WTC11 (cell line): ENCODE results near the gene KIFC3. TPM values are rescaled to one million over a fixed set of nuclear protein-coding genes. Genes with fewer than 3 reads are reported as not detected.

Source experiments
- ATAC-seq: fragments of 200-7000 bp; cut with Tn5 transposase; 2 replicates; pipeline ENCODE4 v1.10.0; 2021; ENCODE audit warnings: mild to moderate bottlenecking, moderate library complexity
- CTCF ChIA-PET: fragments of 300-600 bp; sonication (Branson Sonifier 250); formaldehyde crosslinking; loops from one replicate; lab custom pipeline; 2021; ENCODE audit warnings: antibody characterized with exemption; lab: Charles Lee
- POLR2A ChIA-PET: fragments of 350-600 bp; sonication (Branson Sonifier 250); formaldehyde crosslinking; loops from one replicate; lab custom pipeline; 2021; ENCODE audit warnings: antibody characterized with exemption; lab: Charles Lee
- DNase-seq: peaks from one replicate; pipeline ENCODE4 v3.0.0; 2021; ENCODE audit warnings: low spot score
- H3K27ac Mint-ChIP-seq: 2 replicates; pipeline ENCODE4 v1.8.0; 2021; ENCODE audit warnings: mixed read lengths
- H3K27me3 Mint-ChIP-seq: 2 replicates; pipeline ENCODE4 v1.8.0; 2021; ENCODE audit warnings: low read depth, mild to moderate bottlenecking, moderate library complexity, mixed read lengths
- H3K36me3 Mint-ChIP-seq: 2 replicates; pipeline ENCODE4 v1.8.0; 2021; ENCODE audit warnings: mixed read lengths
- H3K4me1 Mint-ChIP-seq: 2 replicates; pipeline ENCODE4 v1.8.0; 2022; ENCODE audit warnings: mixed read lengths
- H3K4me3 Mint-ChIP-seq: 2 replicates; pipeline ENCODE4 v1.8.0; 2021; ENCODE audit warnings: mild to moderate bottlenecking, moderate library complexity, mixed read lengths
- H3K9me3 Mint-ChIP-seq: 2 replicates; pipeline ENCODE4 v1.8.0; 2021; ENCODE audit warnings: mixed read lengths
- EMX1 ChIP-seq: fragments of 250-450 bp; sonication (Bioruptor Pico); IDR thresholded peaks from 2 replicates; pipeline ENCODE4 v1.8.0; 2021; ENCODE audit warnings: mild to moderate bottlenecking
- GABPB1 ChIP-seq: sonication (generic); formaldehyde crosslinking; IDR thresholded peaks from 2 replicates; pipeline ENCODE4 v1.8.1; 2023; ENCODE audit warnings: mild to moderate bottlenecking, missing genetic modification reagents
- GTF2I ChIP-seq: fragments of 250-450 bp; sonication (Bioruptor Pico); conservative IDR thresholded peaks from 2 replicates; pipeline ENCODE4 v1.4.0; 2021; ENCODE audit warnings: mild to moderate bottlenecking
- IRF2 ChIP-seq: sonication (generic); formaldehyde crosslinking; IDR thresholded peaks from 2 replicates; pipeline ENCODE4 v1.8.0; 2022; ENCODE audit warnings: low read depth, missing genetic modification reagents, borderline replicate concordance
- JUN ChIP-seq: sonication (generic); formaldehyde crosslinking; IDR thresholded peaks from 2 replicates; pipeline ENCODE4 v1.8.0; 2023; ENCODE audit warnings: mild to moderate bottlenecking, missing genetic modification reagents
- MYBL2 ChIP-seq: sonication (generic); formaldehyde crosslinking; IDR thresholded peaks from 2 replicates; pipeline ENCODE4 v1.8.1; 2023; ENCODE audit warnings: mild to moderate bottlenecking, moderate library complexity, missing genetic modification reagents
- NFE2L1 ChIP-seq: sonication (generic); formaldehyde crosslinking; IDR thresholded peaks from 2 replicates; pipeline ENCODE4 v1.8.1; 2023; ENCODE audit warnings: missing genetic modification reagents
- PRRX2 ChIP-seq: fragments of 250-450 bp; sonication (Bioruptor Pico); IDR thresholded peaks from 2 replicates; pipeline ENCODE4 v1.8.0; 2021; ENCODE audit warnings: mild to moderate bottlenecking
- TP53 ChIP-seq: sonication (generic); formaldehyde crosslinking; IDR thresholded peaks from 2 replicates; pipeline ENCODE4 v1.8.1; 2023; ENCODE audit warnings: mild to moderate bottlenecking, missing genetic modification reagents
- ZNF263 ChIP-seq: sonication (generic); formaldehyde crosslinking; IDR thresholded peaks from 2 replicates; pipeline ENCODE4 v1.8.1; 2022; ENCODE audit warnings: low read depth, mild to moderate bottlenecking, moderate library complexity, missing genetic modification reagents
- ZNF396 ChIP-seq: fragments of 250-450 bp; sonication (Bioruptor Pico); IDR thresholded peaks from 2 replicates; pipeline ENCODE4 v1.8.0; 2021; ENCODE audit warnings: mild to moderate bottlenecking, moderate library complexity, borderline replicate concordance
- ZNF416 ChIP-seq: fragments of 250-450 bp; sonication (Bioruptor Pico); IDR thresholded peaks from 2 replicates; pipeline ENCODE4 v1.9.0; 2021; ENCODE audit warnings: mild to moderate bottlenecking, inconsistent platforms
- ZNF423 ChIP-seq: fragments of 250-450 bp; sonication (Bioruptor Pico); IDR thresholded peaks from 2 replicates; pipeline ENCODE4 v2.1.2; 2022; ENCODE audit warnings: mild to moderate bottlenecking, moderate library complexity
- total RNA-seq: library from RNA; stranded (reverse); gene quantifications from 3 replicates; pipeline ENCODE4 v1.2.3, GENCODE V29; 2021
- TF ChIP-seq, protein P1 (sequence below): sonication (generic); formaldehyde crosslinking; IDR thresholded peaks from 2 replicates; pipeline ENCODE4 v1.8.1; 2022; ENCODE audit warnings: mild to moderate bottlenecking, missing genetic modification reagents, moderate library complexity, borderline replicate concordance
- TF ChIP-seq, protein P2 (sequence below): sonication (generic); formaldehyde crosslinking; IDR thresholded peaks from 2 replicates; pipeline ENCODE4 v1.8.0; 2022; ENCODE audit warnings: mild to moderate bottlenecking, missing genetic modification reagents
- TF ChIP-seq, protein P3 (sequence below): fragments of 250-450 bp; sonication (Bioruptor Pico); IDR thresholded peaks from 2 replicates; pipeline ENCODE4 v1.9.0; 2021; ENCODE audit warnings: moderate library complexity, mild to moderate bottlenecking, inconsistent platforms, borderline replicate concordance
- TF ChIP-seq, protein P4 (sequence below): sonication (generic); formaldehyde crosslinking; IDR thresholded peaks from 2 replicates; pipeline ENCODE4 v1.8.0; 2023; ENCODE audit warnings: missing genetic modification reagents, mild to moderate bottlenecking, borderline replicate concordance
- TF ChIP-seq, protein P5 (sequence below): sonication (generic); formaldehyde crosslinking; IDR thresholded peaks from 2 replicates; pipeline ENCODE4 v1.8.1; 2023; ENCODE audit warnings: mild to moderate bottlenecking, missing genetic modification reagents
- TF ChIP-seq, protein P6 (sequence below): sonication (generic); formaldehyde crosslinking; IDR thresholded peaks from 2 replicates; pipeline ENCODE4 v1.8.1; 2022; ENCODE audit warnings: low read depth, missing genetic modification reagents, borderline replicate concordance
- TF ChIP-seq, protein P7 (sequence below): sonication (generic); formaldehyde crosslinking; IDR thresholded peaks from 2 replicates; pipeline ENCODE4 v1.8.1; 2023; ENCODE audit warnings: mild to moderate bottlenecking, moderate library complexity, missing genetic modification reagents

The KIFC3 gene
- total RNA-seq, 1 experiment from 2014 or later: 11.6 TPM

DNA sequence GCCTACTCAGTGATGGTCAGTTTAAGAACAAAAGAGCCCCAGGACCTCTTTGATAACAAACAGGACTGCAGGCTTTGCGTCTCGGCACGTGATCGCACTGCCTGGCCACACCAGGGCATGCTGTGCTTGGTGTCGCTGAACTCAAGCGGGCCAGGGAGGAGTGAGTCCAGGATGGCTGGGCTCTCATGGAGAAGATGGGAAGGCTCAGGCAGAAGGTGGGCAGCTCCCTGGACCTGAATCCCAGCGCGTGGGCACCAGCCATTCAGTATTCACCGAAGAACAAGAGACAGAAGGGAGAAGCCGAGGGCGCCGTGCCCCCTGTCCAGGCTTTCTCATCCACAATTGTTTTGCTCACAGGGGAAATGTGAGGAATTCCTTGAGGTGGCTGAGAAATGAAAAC lies 54.8 kb downstream of the KIFC3 start (continued):
- TF ChIP-seq, protein P1, sequence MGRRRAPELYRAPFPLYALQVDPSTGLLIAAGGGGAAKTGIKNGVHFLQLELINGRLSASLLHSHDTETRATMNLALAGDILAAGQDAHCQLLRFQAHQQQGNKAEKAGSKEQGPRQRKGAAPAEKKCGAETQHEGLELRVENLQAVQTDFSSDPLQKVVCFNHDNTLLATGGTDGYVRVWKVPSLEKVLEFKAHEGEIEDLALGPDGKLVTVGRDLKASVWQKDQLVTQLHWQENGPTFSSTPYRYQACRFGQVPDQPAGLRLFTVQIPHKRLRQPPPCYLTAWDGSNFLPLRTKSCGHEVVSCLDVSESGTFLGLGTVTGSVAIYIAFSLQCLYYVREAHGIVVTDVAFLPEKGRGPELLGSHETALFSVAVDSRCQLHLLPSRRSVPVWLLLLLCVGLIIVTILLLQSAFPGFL (CRISPR knock-in tag): no peak
- TF ChIP-seq, protein P2, sequence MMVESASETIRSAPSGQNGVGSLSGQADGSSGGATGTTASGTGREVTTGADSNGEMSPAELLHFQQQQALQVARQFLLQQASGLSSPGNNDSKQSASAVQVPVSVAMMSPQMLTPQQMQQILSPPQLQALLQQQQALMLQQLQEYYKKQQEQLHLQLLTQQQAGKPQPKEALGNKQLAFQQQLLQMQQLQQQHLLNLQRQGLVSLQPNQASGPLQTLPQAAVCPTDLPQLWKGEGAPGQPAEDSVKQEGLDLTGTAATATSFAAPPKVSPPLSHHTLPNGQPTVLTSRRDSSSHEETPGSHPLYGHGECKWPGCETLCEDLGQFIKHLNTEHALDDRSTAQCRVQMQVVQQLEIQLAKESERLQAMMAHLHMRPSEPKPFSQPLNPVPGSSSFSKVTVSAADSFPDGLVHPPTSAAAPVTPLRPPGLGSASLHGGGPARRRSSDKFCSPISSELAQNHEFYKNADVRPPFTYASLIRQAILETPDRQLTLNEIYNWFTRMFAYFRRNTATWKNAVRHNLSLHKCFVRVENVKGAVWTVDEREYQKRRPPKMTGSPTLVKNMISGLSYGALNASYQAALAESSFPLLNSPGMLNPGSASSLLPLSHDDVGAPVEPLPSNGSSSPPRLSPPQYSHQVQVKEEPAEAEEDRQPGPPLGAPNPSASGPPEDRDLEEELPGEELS (CRISPR knock-in tag): no peak
- TF ChIP-seq ZNF416 (CRISPR knock-in tag) (no peak), TP53 (CRISPR knock-in tag) (no peak), EMX1 (CRISPR knock-in tag) (no peak), ZNF396 (CRISPR knock-in tag) (no peak), IRF2 (CRISPR knock-in tag) (no peak), GABPB1 (no peak), JUN (CRISPR knock-in tag) (no peak)
- TF ChIP-seq, protein P3, sequence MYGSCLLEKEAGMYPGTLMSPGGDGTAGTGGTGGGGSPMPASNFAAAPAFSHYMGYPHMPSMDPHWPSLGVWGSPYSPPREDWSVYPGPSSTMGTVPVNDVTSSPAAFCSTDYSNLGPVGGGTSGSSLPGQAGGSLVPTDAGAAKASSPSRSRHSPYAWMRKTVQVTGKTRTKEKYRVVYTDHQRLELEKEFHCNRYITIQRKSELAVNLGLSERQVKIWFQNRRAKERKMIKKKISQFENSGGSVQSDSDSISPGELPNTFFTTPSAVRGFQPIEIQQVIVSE (CRISPR knock-in tag): no peak

DNA sequence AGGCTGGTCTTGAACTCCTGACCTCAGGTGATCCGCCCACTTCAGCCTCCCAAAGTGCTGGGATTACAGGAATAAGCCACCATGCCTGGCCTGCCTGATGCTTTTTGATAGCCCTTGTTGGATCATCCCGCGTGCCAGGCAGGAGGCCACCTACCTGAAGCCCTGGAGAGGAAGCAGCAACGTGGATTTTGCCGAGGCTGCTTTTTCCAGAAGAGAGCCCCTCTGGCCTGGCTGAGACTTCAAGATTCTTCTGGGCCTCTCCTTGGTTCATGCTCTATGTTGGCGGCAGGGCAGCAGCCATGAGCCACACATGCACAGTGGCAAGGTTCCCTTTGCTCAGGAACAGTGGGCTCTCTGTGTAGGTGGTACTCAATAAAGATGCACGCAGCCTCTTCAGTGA lies 55.2 kb downstream of the KIFC3 start:
- Mint-ChIP-seq H3K4me1 (0 out of 2 replicates have a peak, but pooled peaks cover 3% of the 10 kb centered on the region), H3K27ac (no peak overlapping the region), H3K36me3 (0 out of 2 replicates have a peak, but pooled peaks cover 2% of the 10 kb centered on the region), H3K9me3 (no peaks in the 10 kb centered on the region), H3K4me3 (no peak overlapping the region), H3K27me3 (no peaks in the 10 kb centered on the region)
- no peak for DNase-seq
- ATAC-seq: no peak
- ChIA-PET CTCF (interaction anchor here (0.9 to 1.3 kb wide), 2 partner anchors 11 to 28 kb away, joined by 3 read pairs; no protein-coding TSS in a partner anchor), POLR2A (no interaction called here)
- TF ChIP-seq PRRX2 (CRISPR knock-in tag): no peak
- TF ChIP-seq GTF2I (CRISPR knock-in tag): no peak
- no peak for TF ChIP-seq ZNF263
- TF ChIP-seq, protein P4, sequence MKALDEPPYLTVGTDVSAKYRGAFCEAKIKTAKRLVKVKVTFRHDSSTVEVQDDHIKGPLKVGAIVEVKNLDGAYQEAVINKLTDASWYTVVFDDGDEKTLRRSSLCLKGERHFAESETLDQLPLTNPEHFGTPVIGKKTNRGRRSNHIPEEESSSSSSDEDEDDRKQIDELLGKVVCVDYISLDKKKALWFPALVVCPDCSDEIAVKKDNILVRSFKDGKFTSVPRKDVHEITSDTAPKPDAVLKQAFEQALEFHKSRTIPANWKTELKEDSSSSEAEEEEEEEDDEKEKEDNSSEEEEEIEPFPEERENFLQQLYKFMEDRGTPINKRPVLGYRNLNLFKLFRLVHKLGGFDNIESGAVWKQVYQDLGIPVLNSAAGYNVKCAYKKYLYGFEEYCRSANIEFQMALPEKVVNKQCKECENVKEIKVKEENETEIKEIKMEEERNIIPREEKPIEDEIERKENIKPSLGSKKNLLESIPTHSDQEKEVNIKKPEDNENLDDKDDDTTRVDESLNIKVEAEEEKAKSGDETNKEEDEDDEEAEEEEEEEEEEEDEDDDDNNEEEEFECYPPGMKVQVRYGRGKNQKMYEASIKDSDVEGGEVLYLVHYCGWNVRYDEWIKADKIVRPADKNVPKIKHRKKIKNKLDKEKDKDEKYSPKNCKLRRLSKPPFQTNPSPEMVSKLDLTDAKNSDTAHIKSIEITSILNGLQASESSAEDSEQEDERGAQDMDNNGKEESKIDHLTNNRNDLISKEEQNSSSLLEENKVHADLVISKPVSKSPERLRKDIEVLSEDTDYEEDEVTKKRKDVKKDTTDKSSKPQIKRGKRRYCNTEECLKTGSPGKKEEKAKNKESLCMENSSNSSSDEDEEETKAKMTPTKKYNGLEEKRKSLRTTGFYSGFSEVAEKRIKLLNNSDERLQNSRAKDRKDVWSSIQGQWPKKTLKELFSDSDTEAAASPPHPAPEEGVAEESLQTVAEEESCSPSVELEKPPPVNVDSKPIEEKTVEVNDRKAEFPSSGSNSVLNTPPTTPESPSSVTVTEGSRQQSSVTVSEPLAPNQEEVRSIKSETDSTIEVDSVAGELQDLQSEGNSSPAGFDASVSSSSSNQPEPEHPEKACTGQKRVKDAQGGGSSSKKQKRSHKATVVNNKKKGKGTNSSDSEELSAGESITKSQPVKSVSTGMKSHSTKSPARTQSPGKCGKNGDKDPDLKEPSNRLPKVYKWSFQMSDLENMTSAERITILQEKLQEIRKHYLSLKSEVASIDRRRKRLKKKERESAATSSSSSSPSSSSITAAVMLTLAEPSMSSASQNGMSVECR (CRISPR knock-in tag): no peak
- TF ChIP-seq NFE2L1 (CRISPR knock-in tag): no peak
- TF ChIP-seq, protein P5, sequence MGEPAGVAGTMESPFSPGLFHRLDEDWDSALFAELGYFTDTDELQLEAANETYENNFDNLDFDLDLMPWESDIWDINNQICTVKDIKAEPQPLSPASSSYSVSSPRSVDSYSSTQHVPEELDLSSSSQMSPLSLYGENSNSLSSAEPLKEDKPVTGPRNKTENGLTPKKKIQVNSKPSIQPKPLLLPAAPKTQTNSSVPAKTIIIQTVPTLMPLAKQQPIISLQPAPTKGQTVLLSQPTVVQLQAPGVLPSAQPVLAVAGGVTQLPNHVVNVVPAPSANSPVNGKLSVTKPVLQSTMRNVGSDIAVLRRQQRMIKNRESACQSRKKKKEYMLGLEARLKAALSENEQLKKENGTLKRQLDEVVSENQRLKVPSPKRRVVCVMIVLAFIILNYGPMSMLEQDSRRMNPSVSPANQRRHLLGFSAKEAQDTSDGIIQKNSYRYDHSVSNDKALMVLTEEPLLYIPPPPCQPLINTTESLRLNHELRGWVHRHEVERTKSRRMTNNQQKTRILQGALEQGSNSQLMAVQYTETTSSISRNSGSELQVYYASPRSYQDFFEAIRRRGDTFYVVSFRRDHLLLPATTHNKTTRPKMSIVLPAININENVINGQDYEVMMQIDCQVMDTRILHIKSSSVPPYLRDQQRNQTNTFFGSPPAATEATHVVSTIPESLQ (CRISPR knock-in tag): no peak
- TF ChIP-seq, protein P6, sequence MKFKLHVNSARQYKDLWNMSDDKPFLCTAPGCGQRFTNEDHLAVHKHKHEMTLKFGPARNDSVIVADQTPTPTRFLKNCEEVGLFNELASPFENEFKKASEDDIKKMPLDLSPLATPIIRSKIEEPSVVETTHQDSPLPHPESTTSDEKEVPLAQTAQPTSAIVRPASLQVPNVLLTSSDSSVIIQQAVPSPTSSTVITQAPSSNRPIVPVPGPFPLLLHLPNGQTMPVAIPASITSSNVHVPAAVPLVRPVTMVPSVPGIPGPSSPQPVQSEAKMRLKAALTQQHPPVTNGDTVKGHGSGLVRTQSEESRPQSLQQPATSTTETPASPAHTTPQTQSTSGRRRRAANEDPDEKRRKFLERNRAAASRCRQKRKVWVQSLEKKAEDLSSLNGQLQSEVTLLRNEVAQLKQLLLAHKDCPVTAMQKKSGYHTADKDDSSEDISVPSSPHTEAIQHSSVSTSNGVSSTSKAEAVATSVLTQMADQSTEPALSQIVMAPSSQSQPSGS (CRISPR knock-in tag): no peak
- TF ChIP-seq JUN (CRISPR knock-in tag): no peak
- no peak for TF ChIP-seq ZNF423 (CRISPR knock-in tag)
- TF ChIP-seq, protein P7, sequence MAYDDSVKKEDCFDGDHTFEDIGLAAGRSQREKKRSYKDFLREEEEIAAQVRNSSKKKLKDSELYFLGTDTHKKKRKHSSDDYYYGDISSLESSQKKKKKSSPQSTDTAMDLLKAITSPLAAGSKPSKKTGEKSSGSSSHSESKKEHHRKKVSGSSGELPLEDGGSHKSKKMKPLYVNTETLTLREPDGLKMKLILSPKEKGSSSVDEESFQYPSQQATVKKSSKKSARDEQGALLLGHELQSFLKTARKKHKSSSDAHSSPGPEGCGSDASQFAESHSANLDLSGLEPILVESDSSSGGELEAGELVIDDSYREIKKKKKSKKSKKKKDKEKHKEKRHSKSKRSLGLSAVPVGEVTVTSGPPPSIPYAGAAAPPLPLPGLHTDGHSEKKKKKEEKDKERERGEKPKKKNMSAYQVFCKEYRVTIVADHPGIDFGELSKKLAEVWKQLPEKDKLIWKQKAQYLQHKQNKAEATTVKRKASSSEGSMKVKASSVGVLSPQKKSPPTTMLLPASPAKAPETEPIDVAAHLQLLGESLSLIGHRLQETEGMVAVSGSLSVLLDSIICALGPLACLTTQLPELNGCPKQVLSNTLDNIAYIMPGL: no peak
- TF ChIP-seq, protein P1 (CRISPR knock-in tag): no peak
- TF ChIP-seq MYBL2 (CRISPR knock-in tag): no peak
